Astrocyte of the spinal cord (primary cell): ENCODE data around the gene FGF19.

Experiments used
- DNase-seq: peaks from one replicate; pipeline ENCODE4 v3.0.0; 2011; ENCODE audit warnings: low read depth, low spot score
- H3K4me3 ChIP-seq: 2 replicates; pipeline ENCODE4 v1.5.1; 2011; ENCODE audit warnings: low read depth, mild to moderate bottlenecking, low read length, moderate library complexity
- CTCF ChIP-seq: IDR thresholded peaks from 2 replicates; pipeline ENCODE4 v1.5.1; 2012; ENCODE audit warnings: low read depth, mild to moderate bottlenecking, low read length, inconsistent platforms
- in situ Hi-C: cut with HindIII; loops from 2 replicates; pipeline ENCODE4 v1.10.0; 2017; ENCODE audit warnings: low sequenced_read_pairs

FGF19 gene

GRCh38 chr11:69667619-69668604, 35.9 kb downstream of the FGF19 start:
- H3K4me3 ChIP-seq: no peak overlapping the region
- DNase-seq: no peak
- in situ Hi-C loops: loop anchor here (25.0 kb wide), 1 partner anchor 556 kb away; no protein-coding TSS in a partner anchor
- no peak for TF ChIP-seq CTCF

- no peak for DNase-seq
- no peak for TF ChIP-seq CTCF
- no peak overlapping the region for H3K4me3 ChIP-seq
- in situ Hi-C loops: loop anchor here (25.0 kb wide), 1 partner anchor 555 kb away; no protein-coding TSS in a partner anchor
Measured at GRCh38 chr11:69666752-69667536, 36.9 kb downstream of the FGF19 start.

- no peak for TF ChIP-seq CTCF
- no peak for DNase-seq
- no peak overlapping the region for H3K4me3 ChIP-seq
- in situ Hi-C loops: loop anchor here (25.0 kb wide), 1 partner anchor 554 kb away; no protein-coding TSS in a partner anchor
Measured at GRCh38 chr11:69666261-69666660, 37.6 kb downstream of the FGF19 start.

- H3K4me3 ChIP-seq: no peak overlapping the region
- in situ Hi-C loops: loop anchor here (25.0 kb wide), 1 partner anchor 553 kb away; no protein-coding TSS in a partner anchor
- no peak for TF ChIP-seq CTCF
- DNase-seq: no peak
Measured at GRCh38 chr11:69665669-69666068, 38.2 kb downstream of the FGF19 start.

GRCh38 chr11:69664901-69665300, 38.9 kb downstream of the FGF19 start:
- in situ Hi-C loops: loop anchor here (25.0 kb wide), 1 partner anchor 553 kb away; no protein-coding TSS in a partner anchor

More at GRCh38 chr11:69664901-69665300, 38.9 kb downstream of the FGF19 start:
- DNase-seq: no peak
- TF ChIP-seq CTCF: no peak
- no peak overlapping the region for H3K4me3 ChIP-seq
